ENCODE measurements around the gene GAB2. TPM values are rescaled to one million over a fixed set of nuclear protein-coding genes. Genes with fewer than 3 reads are reported as not detected.

Gene GAB2
- total and polyA plus RNA-seq, 2 of the 4 experiments (the other 2 are of a cell fraction), result 3.3 to 5.9 TPM

- Histone ChIP-seq H3K4me2 (ENCODE audit: low read depth, low read length) (no peak overlapping the region), H4K91ac (ENCODE audit: insufficient read depth, low read depth, low read length) (no peak overlapping the region), H3K9ac (ENCODE audit: low read depth, low read length) (no peak overlapping the region), H4K5ac (ENCODE audit: low read depth, low read length) (no peak overlapping the region), H2BK20ac (ENCODE audit: low read depth, low read length) (no peak overlapping the region), H3K79me1 (ENCODE audit: low read depth in 1 of 2, low read length in 2 of 2) (peaks cover 4 to 19% of the 10 kb centered on the region in 2 experiments), H3K36me3 (ENCODE audit: control insufficient read depth, insufficient read depth, low read length) (no peaks in the 10 kb centered on the region), H3K4me3 (ENCODE audit: insufficient read depth, low read depth, low read length) (no peak overlapping the region), H2BK5ac (ENCODE audit: low read depth, low read length, poor library complexity, severe bottlenecking) (no peak overlapping the region), H3K27me3 (ENCODE audit: control insufficient read depth, insufficient read depth, low read length) (no peaks in the 10 kb centered on the region), H3K23ac (ENCODE audit: low read depth, low read length) (no peak overlapping the region), H4K8ac (ENCODE audit: low read depth in 2 of 2, low read length in 2 of 2) (no peak overlapping the region), H2BK15ac (ENCODE audit: low read depth, low read length) (no peak overlapping the region), H3K9me3 (ENCODE audit: control insufficient read depth, insufficient read depth, low read length) (no peaks in the 10 kb centered on the region), H4K20me1 (ENCODE audit: insufficient read depth, low read length) (peaks cover 3% of the 10 kb centered on the region; the same call in 1 of the 2 replicates), H2AK9ac (replicated peaks; ENCODE audit: low read depth, low read length, poor library complexity) (no peak overlapping the region), H3K27ac (ENCODE audit: insufficient read depth, low read length) (no peak overlapping the region), H3K9me1 (ENCODE audit: insufficient read depth, low read length) (no peaks in the 10 kb centered on the region), H2BK120ac (ENCODE audit: low read depth, low read length) (no peak overlapping the region), H3K4me1 (ENCODE audit: control insufficient read depth, insufficient read depth, low read length) (peaks cover 1% of the 10 kb centered on the region; the same call in 1 of the 2 replicates), H3K18ac (ENCODE audit: low read depth, low read length) (no peak overlapping the region), H3K4ac (ENCODE audit: low read depth, low read length) (no peak overlapping the region), H2AK5ac (ENCODE audit: low read depth, low read length) (no peak overlapping the region), H2AFZ (replicated peaks; ENCODE audit: low read length, poor library complexity) (no peak overlapping the region), H3K56ac (ENCODE audit: extremely low read depth, insufficient read depth, low read length) (no peak overlapping the region), H3K14ac (replicated peaks; ENCODE audit: low read depth, low read length) (no peak overlapping the region)
- 100% methylated on average over 2 of the region's 6 CpGs; no CpG with 5 or more reads in 1 of the 2 experiments for WGBS, 2 experiments (ENCODE audit: extremely low coverage in 2 of 2, insufficient read length in 1 of 2)
- TF ChIP-seq MAFK (IDR thresholded peaks at IDR 0.05; ENCODE audit: low read depth, low read length) (no peak), CEBPB (IDR thresholded peaks at IDR 0.05; ENCODE audit: low read depth, low read length) (peak; percentile 92)
- ATAC-seq (ENCODE audit: low read depth) (no peak), DNase-seq (peak; percentile 58)
- CTCF ChIA-PET, result interaction anchor here (0.6 kb wide), 1 partner anchor 22 kb away, joined by 3 read pairs; no protein-coding TSS in a partner anchor
- BruUV-seq (replicated peaks), result no TSS peak
- intact Hi-C loops (cut with micrococcal nuclease) (no loop called here), dilution Hi-C loops (cut with HindIII; ENCODE audit: low sequenced_read_pairs, unreplicated experiment) (no loop called here), in situ Hi-C loops (cut with MboI; ENCODE audit: low sequenced_read_pairs) (no loop called here)
- POLR2A ChIA-PET (ENCODE audit: unreplicated experiment), result no interaction called here
These were observed 127.1 kb downstream of the GAB2 start for GRCh38 chr11:78290293-78291176.

All from IMR-90 (cell line).